GM21367 (cell line): ENCODE measurements around the gene F2RL1.
"Not testable (repeated sequence)": the region's sequence is repeated elsewhere in the genome, so short reads cannot be mapped to it uniquely, and the experiment has no call there.

Experiments
- ATAC-seq: cut with Tn5 transposase; IDR thresholded peaks from one replicate; pipeline ENCODE4 v1.9.1; 2021; ENCODE audit not compliant: unreplicated experiment

Gene F2RL1

GRCh38 chr5:76818844-76819831, at the start of gene F2RL1:
Gene F2RL1, plus strand, starts transcription at chr5:76819030. Its CDS starts 153 bp downstream, at chr5:76819183.
- ATAC-seq: no peak

GRCh38 chr5:76771041-76771440, 47.8 kb upstream of the F2RL1 start:
- not testable (repeated sequence) for ATAC-seq

DNA sequence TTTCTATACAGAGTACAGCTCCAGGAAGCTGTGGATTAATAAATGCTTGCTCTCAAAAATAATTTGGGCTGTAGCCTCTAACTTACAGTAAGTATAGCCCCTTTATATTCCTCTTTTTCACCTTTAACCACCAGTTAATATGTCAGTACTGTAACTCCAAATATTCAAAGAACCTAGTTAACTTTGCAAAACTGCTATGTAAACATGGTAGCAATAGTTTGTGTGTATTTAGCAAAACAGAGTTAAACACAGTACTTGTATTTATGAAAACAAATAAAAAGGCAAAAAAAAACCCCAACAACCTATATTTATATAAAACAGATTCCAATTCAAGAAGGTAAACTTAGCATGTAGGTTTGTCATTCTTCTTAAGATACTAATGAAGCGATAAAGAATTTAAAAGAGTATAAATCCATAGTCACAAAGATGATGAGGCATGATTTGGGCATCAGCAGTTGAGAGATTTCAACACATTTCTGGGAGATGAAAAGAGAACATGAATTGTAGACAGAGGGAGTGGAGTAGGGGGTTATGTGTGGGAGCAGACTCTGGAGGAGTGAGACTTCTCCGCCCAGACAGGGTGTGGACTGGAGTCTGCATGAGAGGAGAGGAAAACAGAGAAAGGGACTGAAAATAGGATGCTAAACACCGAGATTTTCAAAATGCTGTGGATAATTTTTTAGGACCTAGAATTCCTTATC, 47.0 kb upstream of the F2RL1 start:
- ATAC-seq: no peak

DNA sequence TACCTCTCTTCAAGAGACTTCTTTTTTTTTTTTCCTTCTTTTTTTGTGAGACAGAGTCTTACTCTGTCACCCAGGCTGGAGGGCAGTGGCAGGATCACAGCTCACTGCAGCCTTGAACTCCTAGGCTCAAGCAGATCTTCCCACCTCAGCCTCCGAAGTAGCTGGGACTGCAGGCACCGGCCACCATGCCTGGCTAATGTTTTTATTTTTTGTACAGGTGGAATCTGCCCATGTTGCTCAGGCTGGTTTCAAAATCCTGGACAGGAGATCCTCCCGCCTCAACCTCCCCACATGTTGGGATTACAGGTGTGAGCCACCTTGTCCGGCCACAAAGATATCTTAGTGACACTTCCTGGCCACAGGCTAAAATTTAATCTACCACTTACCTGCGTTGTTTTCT, 42.9 kb upstream of the F2RL1 start:
- ATAC-seq: no peak

GRCh38 chr5:76776391-76776790, 42.4 kb upstream of the F2RL1 start:
- ATAC-seq: no peak

- ATAC-seq: not testable (repeated sequence)
Measured at GRCh38 chr5:76780616-76781015, 38.2 kb upstream of the F2RL1 start.

DNA sequence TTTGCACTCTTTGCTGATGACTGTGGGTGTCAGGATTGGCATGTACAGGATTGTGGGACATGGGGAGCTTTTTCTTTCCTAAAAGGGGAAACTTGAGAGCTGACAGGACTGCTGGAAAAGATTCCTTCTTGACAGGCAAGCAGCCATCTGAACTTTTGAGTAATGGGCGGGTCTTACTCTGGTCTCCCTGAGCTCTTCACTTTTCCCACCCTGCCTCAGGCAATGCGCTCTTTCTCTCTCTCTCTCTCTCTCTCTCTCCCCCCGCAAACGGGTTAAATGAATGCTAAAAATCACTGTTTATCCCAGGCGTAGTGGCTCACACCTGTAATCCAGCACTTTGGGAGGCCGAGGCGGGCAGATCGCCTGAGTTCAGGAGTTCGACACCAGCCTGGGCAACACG, 37.1 kb upstream of the F2RL1 start:
- ATAC-seq: no peak

DNA sequence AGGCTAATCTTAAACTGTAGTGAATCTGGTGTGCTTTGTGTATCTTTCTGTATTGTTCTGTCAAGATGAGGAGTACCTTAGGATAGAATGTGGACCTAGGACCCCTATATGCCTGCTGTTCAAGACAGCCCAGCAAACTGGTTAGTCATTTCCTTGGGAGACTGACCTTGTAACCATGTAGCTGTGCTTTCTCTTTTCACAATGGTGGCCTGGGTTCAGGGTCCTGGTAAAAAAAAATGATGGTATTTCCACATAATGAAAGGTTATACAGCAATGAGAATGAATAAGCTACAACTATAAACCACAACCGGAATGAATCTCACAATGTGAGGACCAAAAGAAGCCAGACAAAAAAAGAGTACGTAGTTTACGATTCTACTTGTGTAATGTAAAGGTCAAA, 36.4 kb upstream of the F2RL1 start:
- ATAC-seq: no peak

DNA sequence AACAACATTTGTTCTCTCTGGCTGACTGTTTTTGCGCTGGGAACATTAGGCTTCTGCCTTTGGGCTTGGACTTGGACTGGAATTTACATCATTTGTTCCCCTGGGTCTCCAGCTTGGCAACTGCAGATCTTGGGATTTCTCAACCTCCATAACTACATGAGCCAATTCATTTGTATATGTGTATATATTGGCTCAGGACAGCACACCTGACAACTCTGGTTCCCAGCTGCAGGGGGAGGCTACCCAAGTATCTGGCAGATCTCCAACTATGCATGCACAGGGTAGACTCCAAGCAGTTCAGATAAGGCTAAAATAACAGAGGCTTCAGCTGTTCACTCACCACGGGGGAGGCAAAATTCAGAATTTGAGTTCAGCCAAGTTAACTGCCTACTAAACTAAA, 31.6 kb upstream of the F2RL1 start:
- ATAC-seq: no peak

GRCh38 chr5:76788362-76788761, 30.5 kb upstream of the F2RL1 start:
- ATAC-seq: no peak

- ATAC-seq: not testable (repeated sequence)
Measured at GRCh38 chr5:76789275-76789674, 29.6 kb upstream of the F2RL1 start.

DNA sequence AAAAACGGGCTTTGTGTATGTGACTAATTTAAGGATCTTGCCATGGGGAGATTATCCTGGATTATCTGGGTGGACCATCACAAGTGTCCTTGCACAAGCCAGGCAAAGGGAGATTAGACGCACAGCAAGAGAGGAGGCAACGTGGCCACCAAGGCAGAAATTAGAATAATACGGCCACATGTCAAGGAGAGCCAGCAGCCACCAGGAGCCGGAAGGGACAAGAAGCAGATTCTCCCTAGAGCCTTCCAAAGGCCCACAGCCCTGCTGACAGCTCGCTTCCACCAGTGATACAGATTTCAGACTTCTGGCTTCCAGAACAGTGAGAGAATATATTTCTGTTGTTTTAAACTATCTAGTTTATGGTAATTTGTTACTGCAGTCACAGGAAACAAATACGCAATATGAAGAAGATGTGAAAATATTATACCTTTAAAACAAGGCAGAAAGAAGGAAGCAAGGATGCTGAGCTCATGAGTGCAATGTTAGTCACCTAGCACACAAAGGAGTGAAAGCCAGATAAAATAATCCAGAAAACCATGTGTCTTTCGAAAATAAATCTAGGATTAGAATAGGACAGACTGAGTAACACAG, 28.7 kb upstream of the F2RL1 start:
- ATAC-seq: no peak

GRCh38 chr5:76790632-76791290, 28.1 kb upstream of the F2RL1 start:
- ATAC-seq: no peak

GRCh38 chr5:76791461-76791860, 27.4 kb upstream of the F2RL1 start:
- no peak for ATAC-seq

GRCh38 chr5:76794871-76795270, 24.0 kb upstream of the F2RL1 start:
- ATAC-seq: no peak

GRCh38 chr5:76799588-76799987, 19.2 kb upstream of the F2RL1 start:
- ATAC-seq: no peak

- no peak for ATAC-seq
Measured at GRCh38 chr5:76800579-76800978, 18.3 kb upstream of the F2RL1 start.

GRCh38 chr5:76801159-76801802, 17.5 kb upstream of the F2RL1 start:
- no peak for ATAC-seq

- ATAC-seq: no peak
Measured at GRCh38 chr5:76801803-76802195, 17.0 kb upstream of the F2RL1 start.

GRCh38 chr5:76804266-76804665, 14.6 kb upstream of the F2RL1 start:
- ATAC-seq: no peak
